Activated naive CD4-positive, alpha-beta T cell treated with anti-CD3 and anti-CD28 coated beads for 36 hours (primary cell): ENCODE measurements around the gene ATP2A3. TPM values are rescaled to one million over a fixed set of nuclear protein-coding genes. Genes with fewer than 3 reads are reported as not detected.
A peak's percentile ranks its signal among the peaks of the same experiment; 100 is the strongest.
"Not testable (repeated sequence)": the region's sequence is repeated elsewhere in the genome, so short reads cannot be mapped to it uniquely, and the experiment has no call there.

ENCODE experiments used
- CTCF ChIA-PET: fragments of 350-600 bp; sonication (Branson Sonifier 250); formaldehyde crosslinking; loops from one replicate; lab custom pipeline; 2021; ENCODE audit warnings: antibody characterized with exemption; lab: Charles Lee
- DNase-seq: peaks from one replicate; pipeline ENCODE4 v3.0.0-alpha.2; 2020
- H3K27ac Mint-ChIP-seq: one replicate; pipeline ENCODE4 v1.8.0; 2021; ENCODE audit warnings: mild to moderate bottlenecking, mixed read lengths
- H3K27me3 Mint-ChIP-seq: one replicate; pipeline ENCODE4 v1.8.0; 2021; ENCODE audit warnings: low read depth, mixed read lengths
- H3K36me3 Mint-ChIP-seq: one replicate; pipeline ENCODE4 v1.8.0; 2021; ENCODE audit warnings: low read depth, mixed read lengths
- H3K4me1 Mint-ChIP-seq: one replicate; pipeline ENCODE4 v1.8.0; 2021; ENCODE audit warnings: low read depth, mixed read lengths
- H3K4me3 Mint-ChIP-seq: one replicate; pipeline ENCODE4 v1.8.0; 2021; ENCODE audit warnings: mild to moderate bottlenecking, moderate library complexity, mixed read lengths
- H3K9me3 Mint-ChIP-seq: one replicate; pipeline ENCODE4 v1.8.0; 2021; ENCODE audit warnings: mixed read lengths
- intact Hi-C: fragments of 100-400 bp; cut with micrococcal nuclease; formaldehyde crosslinking; loops from one replicate; pipeline ENCODE4 v1.15.1; 2023
- total RNA-seq, 2 experiments: library from RNA; stranded (reverse); gene quantifications; one replicate each; pipeline ENCODE4 v1.2.3, GENCODE V29; 2021

ATP2A3 gene
- total RNA-seq, 2 experiments from 2014 or later = 75.5 to 76.4 TPM

DNA sequence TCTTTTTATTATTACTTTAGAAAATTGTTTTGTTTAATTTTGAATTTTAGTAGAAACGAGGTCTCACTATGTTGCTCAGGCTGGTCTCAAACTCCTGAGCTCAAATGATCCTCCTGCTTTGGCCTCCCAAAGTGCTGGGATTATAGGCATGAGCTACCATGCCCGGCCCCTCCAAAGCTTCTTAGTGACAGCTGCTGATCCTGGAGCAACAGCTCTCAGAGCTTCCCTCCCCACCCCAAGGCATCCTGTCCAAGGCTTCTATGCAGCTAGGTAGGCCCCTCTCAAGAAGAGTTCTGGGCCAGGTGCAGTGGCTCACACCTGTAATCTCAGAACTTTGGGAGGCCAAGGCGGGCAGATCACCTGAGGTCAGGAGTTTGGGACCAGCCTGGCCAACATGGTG is 15.7 kb downstream of the ATP2A3 start:
- H3K27ac Mint-ChIP-seq, DNase-seq, H3K27me3 Mint-ChIP-seq, H3K4me1 Mint-ChIP-seq, H3K9me3 Mint-ChIP-seq, H3K4me3 Mint-ChIP-seq: not testable (repeated sequence)
- intact Hi-C loops = loop anchor here (2.0 kb wide), 1 partner anchor 16 kb away; the partner anchor contains the start of gene ATP2A3
- peaks cover 23% of the 10 kb centered on the region for H3K36me3 Mint-ChIP-seq
- CTCF ChIA-PET = interaction anchor here (0.9 to 1.2 kb wide), 3 partner anchors 35 to 124 kb away, joined by 3 read pairs; partner anchors contain the start of gene NCBP3

GRCh38 chr17:3947318-3947810 is 16.9 kb downstream of the ATP2A3 start:
- peaks cover 30% of the 10 kb centered on the region for H3K36me3 Mint-ChIP-seq
- CTCF ChIA-PET = no interaction called here
- intact Hi-C loops = no loop called here

GRCh38 chr17:3946711-3947235 is 17.5 kb downstream of the ATP2A3 start:
- intact Hi-C loops = no loop called here
- Mint-ChIP-seq H3K36me3 (peaks cover 33% of the 10 kb centered on the region), H3K9me3 (no peaks in the 10 kb centered on the region), H3K27me3 (no peaks in the 10 kb centered on the region), H3K4me1 (no peaks in the 10 kb centered on the region), H3K27ac (no peak overlapping the region), H3K4me3 (no peak overlapping the region)
- no peak for DNase-seq
- CTCF ChIA-PET = no interaction called here

More at GRCh38 chr17:3947318-3947810, 16.9 kb downstream of the ATP2A3 start:
- Mint-ChIP-seq H3K27ac (no peak overlapping the region), H3K9me3 (no peaks in the 10 kb centered on the region), H3K4me1 (no peaks in the 10 kb centered on the region), H3K27me3 (no peaks in the 10 kb centered on the region), H3K4me3 (no peak overlapping the region)
- DNase-seq = no peak

- no peaks in the 10 kb centered on the region for H3K4me1 Mint-ChIP-seq
- intact Hi-C loops = no loop called here
Observed at GRCh38 chr17:3944485-3945388, 19.5 kb downstream of the ATP2A3 start.

DNA sequence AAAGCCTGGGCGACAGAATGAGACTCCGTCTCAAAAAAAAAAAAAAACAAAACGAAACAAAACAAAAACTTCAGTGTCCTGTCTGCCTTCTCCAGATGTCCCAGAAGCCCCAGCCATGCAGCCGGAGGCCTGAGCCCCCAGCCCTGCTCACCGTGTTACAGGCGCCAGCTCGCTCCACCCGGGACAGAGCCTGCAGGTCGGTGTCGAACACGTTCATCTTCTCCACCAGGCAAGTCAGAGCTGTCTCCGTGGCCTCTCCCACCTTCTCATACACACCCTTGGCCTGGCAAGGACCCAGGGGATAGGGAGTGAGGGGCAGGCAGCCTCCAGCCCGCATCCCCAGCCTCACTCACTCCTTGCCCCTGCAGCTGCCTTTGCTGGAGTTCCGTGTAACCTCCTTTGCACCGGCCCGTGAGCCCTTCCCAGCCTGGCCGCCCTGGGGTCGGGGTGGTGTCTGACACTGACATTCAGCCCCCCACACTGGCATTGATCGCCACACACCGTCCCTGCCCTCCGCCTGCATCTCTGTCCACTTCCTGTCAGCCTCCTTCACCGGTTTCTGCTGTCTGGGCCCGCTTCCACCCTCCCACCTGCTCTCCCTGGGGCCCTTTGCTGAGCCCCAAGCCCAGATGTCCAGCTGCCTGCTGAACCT is 20.9 kb downstream of the ATP2A3 start:
- intact Hi-C loops = no loop called here
- CTCF ChIA-PET = no interaction called here
- H3K9me3 Mint-ChIP-seq = no peaks in the 10 kb centered on the region
- peaks cover 39% of the 10 kb centered on the region for H3K36me3 Mint-ChIP-seq
- DNase-seq = no peak
- no peaks in the 10 kb centered on the region for H3K4me1 Mint-ChIP-seq
- H3K27me3 Mint-ChIP-seq = no peaks in the 10 kb centered on the region
- no peak overlapping the region for H3K27ac Mint-ChIP-seq
- no peak overlapping the region for H3K4me3 Mint-ChIP-seq

More at GRCh38 chr17:3944485-3945388, 19.5 kb downstream of the ATP2A3 start:
- CTCF ChIA-PET = no interaction called here
- H3K27ac Mint-ChIP-seq = no peak overlapping the region
- no peaks in the 10 kb centered on the region for H3K27me3 Mint-ChIP-seq
- no peaks in the 10 kb centered on the region for H3K9me3 Mint-ChIP-seq
- DNase-seq = peak; percentile 39
- no peak overlapping the region for H3K4me3 Mint-ChIP-seq
- peaks cover 40% of the 10 kb centered on the region for H3K36me3 Mint-ChIP-seq

DNA sequence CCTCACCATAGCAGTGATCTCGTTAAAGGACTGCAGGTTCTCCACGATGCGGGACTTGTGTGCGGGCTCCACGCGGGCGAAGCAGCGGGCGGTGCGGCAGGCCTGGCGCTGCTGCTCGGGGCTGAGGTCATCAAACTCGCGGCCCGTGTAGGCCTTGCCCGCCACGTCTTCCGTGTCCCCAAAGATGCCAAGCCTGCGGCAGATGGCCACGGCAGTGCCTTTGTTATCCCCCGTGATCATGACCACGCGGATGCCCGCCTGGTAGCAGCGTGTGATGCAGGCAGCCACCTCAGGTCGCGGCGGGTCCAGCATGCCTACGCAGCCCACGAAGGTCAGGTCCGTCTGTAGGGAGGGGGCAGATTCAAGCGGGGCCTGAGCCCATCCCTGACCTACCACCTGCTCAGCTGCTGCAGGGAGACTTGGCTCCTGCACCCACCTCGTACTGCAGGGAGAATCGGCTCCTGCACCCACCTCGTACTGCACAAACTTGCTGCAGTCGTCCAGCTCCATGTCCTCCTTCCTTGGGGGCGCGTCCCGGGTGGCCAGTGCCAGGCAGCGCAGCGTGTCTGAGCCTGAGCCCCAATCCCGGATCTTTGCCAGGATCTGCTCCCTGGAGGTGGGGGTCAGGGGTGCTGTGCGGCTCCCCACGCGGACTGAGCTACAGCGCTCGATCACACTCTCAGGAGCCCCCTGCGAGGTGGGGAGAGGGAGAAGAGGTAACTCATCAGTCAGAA is 23.1 kb downstream of the ATP2A3 start:
- peaks cover 46% of the 10 kb centered on the region for H3K36me3 Mint-ChIP-seq
- no peaks in the 10 kb centered on the region for H3K9me3 Mint-ChIP-seq
- CTCF ChIA-PET = no interaction called here
- intact Hi-C loops = no loop called here
- no peak overlapping the region for H3K27ac Mint-ChIP-seq
- H3K27me3 Mint-ChIP-seq = no peaks in the 10 kb centered on the region
- H3K4me3 Mint-ChIP-seq = no peak overlapping the region
- no peak for DNase-seq
- H3K4me1 Mint-ChIP-seq = no peaks in the 10 kb centered on the region

GRCh38 chr17:3937359-3937758 is 26.9 kb downstream of the ATP2A3 start:
- no peaks in the 10 kb centered on the region for H3K4me1 Mint-ChIP-seq
- DNase-seq = no peak
- peaks cover 31% of the 10 kb centered on the region for H3K36me3 Mint-ChIP-seq
- intact Hi-C loops = no loop called here
- H3K9me3 Mint-ChIP-seq = no peaks in the 10 kb centered on the region
- no peak overlapping the region for H3K4me3 Mint-ChIP-seq
- no peaks in the 10 kb centered on the region for H3K27me3 Mint-ChIP-seq
- H3K27ac Mint-ChIP-seq = no peak overlapping the region
- CTCF ChIA-PET = no interaction called here

- H3K27ac Mint-ChIP-seq = no peak overlapping the region
- H3K4me1 Mint-ChIP-seq = no peaks in the 10 kb centered on the region
- no peaks in the 10 kb centered on the region for H3K27me3 Mint-ChIP-seq
- H3K9me3 Mint-ChIP-seq = no peaks in the 10 kb centered on the region
- intact Hi-C loops = loop anchor here (2.0 kb wide), 1 partner anchor 29 kb away; the partner anchor contains the start of gene ATP2A3
- H3K36me3 Mint-ChIP-seq = peaks cover 26% of the 10 kb centered on the region
- H3K4me3 Mint-ChIP-seq = no peak overlapping the region
- no peak for DNase-seq
- CTCF ChIA-PET = interaction anchor here (0.7 to 1.6 kb wide), 3 partner anchors 22 to 139 kb away, joined by 3 to 6 read pairs (median 4); no protein-coding TSS in a partner anchor
Observed at GRCh38 chr17:3935825-3936355, 28.3 kb downstream of the ATP2A3 start.

DNA sequence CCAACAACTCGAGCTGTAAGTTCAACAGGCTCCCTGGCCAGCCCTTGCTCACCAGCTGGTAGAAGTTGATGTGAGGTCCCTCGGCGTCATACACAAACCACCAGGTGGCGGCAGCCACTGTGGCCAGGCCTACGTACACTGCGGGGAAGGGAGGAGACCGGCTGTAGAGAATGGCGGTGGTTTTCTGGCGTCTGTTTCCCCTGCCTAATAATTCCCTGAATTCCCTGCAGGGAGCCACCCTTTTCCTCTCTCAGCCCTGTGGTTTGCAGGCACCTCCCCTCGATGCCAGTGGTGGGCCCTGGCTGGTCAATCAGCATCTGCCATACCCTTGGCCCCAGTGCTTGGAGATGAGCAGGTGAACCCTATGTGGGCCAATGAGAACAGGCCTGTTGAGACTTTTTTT is 29.1 kb downstream of the ATP2A3 start:
- no peak overlapping the region for H3K27ac Mint-ChIP-seq
- no peaks in the 10 kb centered on the region for H3K9me3 Mint-ChIP-seq
- H3K4me3 Mint-ChIP-seq = no peak overlapping the region
- peak; percentile 54 for DNase-seq
- H3K4me1 Mint-ChIP-seq = no peaks in the 10 kb centered on the region
- intact Hi-C loops = loop anchor here (2.0 kb wide), 1 partner anchor 30 kb away; the partner anchor contains the start of gene ATP2A3
- peaks cover 26% of the 10 kb centered on the region for H3K36me3 Mint-ChIP-seq
- H3K27me3 Mint-ChIP-seq = no peaks in the 10 kb centered on the region
- CTCF ChIA-PET = interaction anchor here (0.6 to 1.6 kb wide), 3 partner anchors 69 to 400 kb away, joined by 3 read pairs; no protein-coding TSS in a partner anchor

DNA sequence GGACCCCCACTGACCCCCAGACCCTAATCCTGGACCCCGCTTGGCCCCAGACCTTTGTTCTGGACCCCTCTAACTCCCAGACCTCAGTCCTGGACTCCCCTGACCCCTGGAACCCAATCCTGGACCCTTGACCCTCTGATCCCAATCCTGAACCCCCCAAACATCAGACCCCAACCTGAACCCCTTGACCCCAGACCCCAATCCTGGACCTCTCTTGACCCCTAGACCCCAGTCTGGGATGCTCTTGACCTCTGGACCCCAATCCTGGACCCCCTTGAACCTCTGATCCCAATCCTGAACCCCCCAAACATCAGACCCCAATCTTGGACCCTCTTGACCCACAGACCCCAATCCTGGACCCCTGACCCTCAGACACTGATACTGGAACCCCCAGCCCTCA is 34.5 kb downstream of the ATP2A3 start:
- CTCF ChIA-PET = no interaction called here
- no peak overlapping the region for H3K27ac Mint-ChIP-seq
- H3K27me3 Mint-ChIP-seq = no peaks in the 10 kb centered on the region
- DNase-seq = no peak
- H3K9me3 Mint-ChIP-seq = no peaks in the 10 kb centered on the region
- no peak overlapping the region for H3K4me3 Mint-ChIP-seq
- H3K36me3 Mint-ChIP-seq = peaks cover 2% of the 10 kb centered on the region
- intact Hi-C loops = no loop called here
- no peaks in the 10 kb centered on the region for H3K4me1 Mint-ChIP-seq

DNA sequence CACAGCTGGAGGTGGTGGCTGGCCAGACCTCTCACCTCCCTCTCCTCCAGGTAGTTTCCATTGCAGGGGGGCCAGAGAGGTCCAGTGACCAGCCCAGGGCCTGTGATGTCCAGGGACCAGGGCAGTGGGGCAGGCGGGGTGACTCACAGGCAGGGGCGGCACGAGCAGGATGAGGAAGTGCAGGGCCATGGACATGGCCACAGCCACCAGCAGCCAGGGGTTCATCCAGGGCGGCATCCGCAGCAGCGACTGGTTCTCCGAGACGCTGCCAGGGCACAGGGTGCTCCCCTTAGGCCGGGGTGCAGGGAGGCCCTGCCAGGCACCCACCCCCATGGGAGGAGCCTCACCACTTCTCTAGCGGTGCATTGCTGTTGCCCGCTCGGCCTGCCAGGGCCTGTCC is 35.1 kb downstream of the ATP2A3 start:
- intact Hi-C loops = no loop called here
- CTCF ChIA-PET = interaction anchor here (2.1 kb wide), 1 partner anchor 15 kb away, joined by 6 read pairs; no protein-coding TSS in a partner anchor
- no peak for DNase-seq
- no peaks in the 10 kb centered on the region for H3K4me1 Mint-ChIP-seq
- H3K27me3 Mint-ChIP-seq = no peaks in the 10 kb centered on the region
- H3K4me3 Mint-ChIP-seq = no peak overlapping the region
- no peaks in the 10 kb centered on the region for H3K9me3 Mint-ChIP-seq
- peaks cover 1% of the 10 kb centered on the region for H3K36me3 Mint-ChIP-seq
- H3K27ac Mint-ChIP-seq = no peak overlapping the region
